LNCAP (cell line): ENCODE measurements around the gene KHDRBS2.

Source experiments
- CTCF ChIP-seq: fragments of 450-650 bp; IDR thresholded peaks from 2 replicates; pipeline ENCODE4 v1.5.1; 2017; ENCODE audit warnings: mild to moderate bottlenecking

The KHDRBS2 gene

GRCh38 chr6:61675734-61676133 is 610.3 kb downstream of the KHDRBS2 start:
- TF ChIP-seq CTCF: no peak

- no peak for TF ChIP-seq CTCF
Observed at GRCh38 chr6:61649845-61650244, 636.2 kb downstream of the KHDRBS2 start.

- TF ChIP-seq CTCF: no peak
Observed at GRCh38 chr6:61640463-61640862, 645.6 kb downstream of the KHDRBS2 start.
